H9 (cell line): Measurements from ENCODE around the gene TICRR. TPM values are rescaled to one million over a fixed set of nuclear protein-coding genes. Genes with fewer than 3 reads are reported as not detected.

Experiments
- DNase-seq: peaks from one replicate; pipeline ENCODE4 v3.0.0-alpha.2; 2017
- H2AFZ ChIP-seq: one replicate; pipeline ENCODE4 v1.6.1; 2013; ENCODE audit warnings: mild to moderate bottlenecking, low read length, control low read depth, moderate library complexity
- H2AK5ac ChIP-seq: 2 replicates; pipeline ENCODE4 v1.6.1; 2013; ENCODE audit warnings: low read length, control low read depth, mixed read lengths; ENCODE audit not compliant: insufficient read length
- H2BK120ac ChIP-seq: one replicate; pipeline ENCODE4 v1.6.1; 2013; ENCODE audit warnings: low read depth, mild to moderate bottlenecking, low read length, control low read depth, inconsistent platforms; ENCODE audit not compliant: poor library complexity, severe bottlenecking
- H2BK12ac ChIP-seq: 2 replicates; pipeline ENCODE4 v1.6.1; 2013; ENCODE audit warnings: low read length, control low read depth, mixed read lengths, low read depth; ENCODE audit not compliant: insufficient read length
- H2BK15ac ChIP-seq: 2 replicates; pipeline ENCODE4 v1.6.1; 2013; ENCODE audit warnings: low read depth, low read length, control low read depth
- H2BK20ac ChIP-seq: one replicate; pipeline ENCODE4 v1.6.1; 2013; ENCODE audit warnings: low read depth, mild to moderate bottlenecking, low read length, control low read depth, inconsistent platforms; ENCODE audit not compliant: poor library complexity, severe bottlenecking
- H2BK5ac ChIP-seq: 2 replicates; pipeline ENCODE4 v1.6.1; 2013; ENCODE audit warnings: low read length, control low read depth, mixed read lengths; ENCODE audit not compliant: insufficient read length
- H3K14ac ChIP-seq: 2 replicates; pipeline ENCODE4 v1.6.1; 2013; ENCODE audit warnings: low read length, control low read depth; ENCODE audit not compliant: insufficient read depth
- H3K18ac ChIP-seq: 2 replicates; pipeline ENCODE4 v1.6.1; 2013; ENCODE audit warnings: low read depth, mild to moderate bottlenecking, mixed read lengths, low read length, control low read depth; ENCODE audit not compliant: insufficient read length
- H3K23ac ChIP-seq: 2 replicates; pipeline ENCODE4 v1.6.1; 2013; ENCODE audit warnings: low read length, control low read depth, mixed read lengths, low read depth; ENCODE audit not compliant: insufficient read length
- H3K23me2 ChIP-seq: 2 replicates; pipeline ENCODE4 v1.6.1; 2013; ENCODE audit warnings: low read depth, mild to moderate bottlenecking, mixed read lengths, low read length, control low read depth; ENCODE audit not compliant: insufficient read length, poor library complexity, severe bottlenecking
- H3K27ac ChIP-seq: 2 replicates; pipeline ENCODE4 v1.5.1; 2013; ENCODE audit warnings: low read length, control low read depth, mixed read lengths, low read depth; ENCODE audit not compliant: insufficient read length
- H3K27me3 ChIP-seq: 2 replicates; pipeline ENCODE4 v1.6.1; 2013; ENCODE audit warnings: low read length, control low read depth, inconsistent platforms; ENCODE audit not compliant: insufficient read depth
- H3K4ac ChIP-seq: 2 replicates; pipeline ENCODE4 v1.6.1; 2013; ENCODE audit warnings: low read depth, mild to moderate bottlenecking, control low read depth, inconsistent platforms, low read length, moderate library complexity
- H3K4me1 ChIP-seq: 2 replicates; pipeline ENCODE4 v1.6.1; 2013; ENCODE audit warnings: low read length, control low read depth, inconsistent platforms; ENCODE audit not compliant: insufficient read depth
- H3K4me2 ChIP-seq: 2 replicates; pipeline ENCODE4 v1.6.1; 2013; ENCODE audit warnings: low read length, control low read depth, mixed read lengths; ENCODE audit not compliant: insufficient read length, insufficient read depth
- H3K56ac ChIP-seq: 2 replicates; pipeline ENCODE4 v1.6.1; 2013; ENCODE audit warnings: low read depth, mild to moderate bottlenecking, mixed read lengths, low read length, control low read depth; ENCODE audit not compliant: insufficient read length
- H3K79me1 ChIP-seq: 2 replicates; pipeline ENCODE4 v1.6.1; 2013; ENCODE audit warnings: low read depth, mild to moderate bottlenecking, moderate library complexity, low read length, control low read depth, inconsistent platforms; ENCODE audit not compliant: insufficient read depth, poor library complexity, severe bottlenecking
- H3K79me2 ChIP-seq: 2 replicates; pipeline ENCODE4 v1.6.1; 2013; ENCODE audit warnings: low read length, control low read depth, inconsistent platforms; ENCODE audit not compliant: insufficient read depth
- H3K9ac ChIP-seq: 2 replicates; pipeline ENCODE4 v1.6.1; 2013; ENCODE audit warnings: low read length, control low read depth, mixed read lengths; ENCODE audit not compliant: insufficient read length; ENCODE audit errors: extremely low read depth
- H3K9me3 ChIP-seq: one replicate; pipeline ENCODE4 v1.6.1; 2013; ENCODE audit warnings: low read depth, low read length, inconsistent platforms; ENCODE audit not compliant: control insufficient read depth
- H3T11ph ChIP-seq: one replicate; pipeline ENCODE4 v1.6.1; 2013; ENCODE audit warnings: mild to moderate bottlenecking, low read length, control low read depth, inconsistent platforms
- H4K20me1 ChIP-seq: one replicate; pipeline ENCODE4 v1.6.1; 2013; ENCODE audit not compliant: control insufficient read depth, insufficient read length, insufficient read depth
- H4K5ac ChIP-seq: 2 replicates; pipeline ENCODE4 v1.6.1; 2013; ENCODE audit warnings: low read depth, mild to moderate bottlenecking, mixed read lengths, low read length, control low read depth; ENCODE audit not compliant: insufficient read length
- H4K8ac ChIP-seq: replicated peaks from 2 replicates; pipeline ENCODE4 v1.6.1; 2013; ENCODE audit warnings: low read length, control low read depth, mixed read lengths, low read depth; ENCODE audit not compliant: insufficient read length
- H4K91ac ChIP-seq: 2 replicates; pipeline ENCODE4 v1.6.1; 2013; ENCODE audit warnings: low read depth, mild to moderate bottlenecking, moderate library complexity, mixed read lengths, low read length, control low read depth; ENCODE audit not compliant: insufficient read length
- H3K27ac Mint-ChIP-seq, 3 experiments: 2 replicates in 2 of 3; 3 replicates in 1 of 3; pipeline ENCODE4 v1.8.0; 2020 to 2021; ENCODE audit warnings: mixed read lengths in 3 of 3, mild to moderate bottlenecking in 1 of 3, moderate library complexity in 1 of 3
- H3K27me3 Mint-ChIP-seq: 2 replicates; pipeline ENCODE4 v1.8.0; 2021; ENCODE audit warnings: low read depth, mild to moderate bottlenecking, moderate library complexity, mixed read lengths
- H3K36me3 Mint-ChIP-seq, 3 experiments: 2 replicates in 2 of 3; 3 replicates in 1 of 3; pipeline ENCODE4 v1.8.0; 2020 to 2021; ENCODE audit warnings: low read depth in 3 of 3, mixed read lengths in 3 of 3; ENCODE audit not compliant: insufficient read depth in 1 of 3
- H3K4me1 Mint-ChIP-seq, 2 experiments: 2 replicates each; pipeline ENCODE4 v1.8.0; 2020; ENCODE audit warnings: mixed read lengths in 2 of 2
- H3K4me3 Mint-ChIP-seq, 2 experiments: 2 replicates in 1 of 2; 3 replicates in 1 of 2; pipeline ENCODE4 v1.8.0; 2020 to 2021; ENCODE audit warnings: mild to moderate bottlenecking in 2 of 2, mixed read lengths in 2 of 2, moderate library complexity in 1 of 2
- H3K9me3 Mint-ChIP-seq, 2 experiments: 2 replicates in 1 of 2; 3 replicates in 1 of 2; pipeline ENCODE4 v1.8.0; 2020; ENCODE audit warnings: mild to moderate bottlenecking in 2 of 2, mixed read lengths in 2 of 2, moderate library complexity in 1 of 2
- CTCF ChIP-seq: fragments of 200-600 bp; sonication (generic); conservative IDR thresholded peaks from 3 replicates; pipeline ENCODE4 v1.8.0; 2021; ENCODE audit warnings: antibody characterized with exemption, mild to moderate bottlenecking
- WGBS: extraction: QIAGEN DNeasy Blood & Tissue Kit; methylation state at CpG from one replicate; pipeline ENCODE4 v1.1.7; 2013; ENCODE audit warnings: missing lambda C conversion rate, low lambda C conversion rate, mixed read lengths; ENCODE audit not compliant: insufficient read length; ENCODE audit errors: extremely low coverage; 5-methylcytosine and 5-hydroxymethylcytosine counted together
- total RNA-seq: library from RNA; stranded (reverse); gene quantifications from 2 replicates; pipeline ENCODE4 v1.2.1, GENCODE V29; 2021

The TICRR gene
- total RNA-seq, 1 experiment from 2014 or later, result 26.0 TPM

- H2BK5ac ChIP-seq, result no peak overlapping the region
- Mint-ChIP-seq H3K4me1 (peaks cover 6 to 8% of the 10 kb centered on the region in 2 experiments), H3K4me3 (no peak overlapping the region)
Measured at GRCh38 chr15:89533861-89534544, 41.3 kb upstream of the TICRR start.

More at GRCh38 chr15:89533861-89534544, 41.3 kb upstream of the TICRR start:
- Histone ChIP-seq H3K9me3 (no peaks in the 10 kb centered on the region), H3K14ac (no peak overlapping the region), H3T11ph (no peak overlapping the region), H3K27ac (no peak overlapping the region), H3K4ac (no peak overlapping the region), H3K18ac (no peak overlapping the region), H4K91ac (no peak overlapping the region), H4K8ac (no peak overlapping the region), H3K79me1 (no peaks in the 10 kb centered on the region), H2BK15ac (no peak overlapping the region), H3K79me2 (no peaks in the 10 kb centered on the region), H2BK120ac (no peak overlapping the region), H3K9ac (no peak overlapping the region), H4K5ac (no peak overlapping the region), H4K20me1 (no peaks in the 10 kb centered on the region), H3K4me2 (no peak overlapping the region), H2BK12ac (no peak overlapping the region), H3K27me3 (no peaks in the 10 kb centered on the region), H2BK20ac (no peak overlapping the region), H2AK5ac (no peak overlapping the region), H3K23me2 (no peaks in the 10 kb centered on the region), H3K23ac (no peak overlapping the region), H3K4me1 (0 out of 2 replicates have a peak, but pooled peaks cover 2% of the 10 kb centered on the region), H3K56ac (no peak overlapping the region), H2AFZ (no peak overlapping the region)
- H3K36me3 Mint-ChIP-seq, result peaks cover 2 to 6% (median 6%) of the 10 kb centered on the region in 3 experiments; a peak in 2 of 7 replicates
- H3K27me3 Mint-ChIP-seq, result peaks cover 8% of the 10 kb centered on the region
- no CpG with 5 or more reads among the region's 4 CpGs for WGBS
- H3K27ac Mint-ChIP-seq, result no peak overlapping the region
- peaks cover 17 to 21% of the 10 kb centered on the region in 2 experiments for H3K9me3 Mint-ChIP-seq
- DNase-seq, result no peak
- no peak for TF ChIP-seq CTCF
